Mucosa of descending colon (tissue), 3 donors: Measurements from ENCODE around the gene ENOX2. TPM values are rescaled to one million over a fixed set of nuclear protein-coding genes. Genes with fewer than 3 reads are reported as not detected.

Source experiments
- ATAC-seq: fragments of 200-7000 bp; cut with Tn5 transposase; one replicate; pipeline ENCODE4 v1.9.1; 2020; ENCODE audit warnings: mild to moderate bottlenecking, moderate library complexity
- DNase-seq, 3 donors: peaks; one replicate each; pipeline ENCODE4 v3.0.0-alpha.2; 2020
- H3K36me3 ChIP-seq: fragments of 200-600 bp; one replicate; pipeline ENCODE4 v1.8.0; 2021; ENCODE audit warnings: low read depth, mild to moderate bottlenecking
- H3K4me1 ChIP-seq: fragments of 200-600 bp; one replicate; pipeline ENCODE4 v1.8.0; 2021; ENCODE audit warnings: low read depth, mild to moderate bottlenecking
- H3K4me3 ChIP-seq: fragments of 200-600 bp; one replicate; pipeline ENCODE4 v1.8.0; 2021; ENCODE audit warnings: mild to moderate bottlenecking
- H3K9me3 ChIP-seq: fragments of 200-600 bp; one replicate; pipeline ENCODE4 v1.8.0; 2021; ENCODE audit warnings: mild to moderate bottlenecking
- intact Hi-C, 2 donors: fragments of 100-400 bp; cut with DNase I in 1 of 2; cut with micrococcal nuclease in 1 of 2; formaldehyde crosslinking; loops; one replicate each; pipeline versions ENCODE4 v1.11.0 to v1.11.1; 2022; cut with DNase I, micrococcal nuclease
- total RNA-seq, 3 donors: library from RNA; stranded (reverse); fragmentation: NEBNext Ultra II Directional in 2 of 3; extraction: Animal tissue kit (Norgen Biotek cat#: 25700) in 2 of 3; gene quantifications; one replicate each; pipeline versions ENCODE4 v1.2.1 to v1.2.4, GENCODE V29; 2021 to 2023
- TF ChIP-seq, protein P1 (sequence below): fragments of 200-600 bp; IDR thresholded peaks from one replicate; pipeline ENCODE4 v1.8.0; 2022; ENCODE audit warnings: antibody characterized with exemption, mild to moderate bottlenecking
- donor health status: DM: no; HTN: no; CAD: no; lungs with moderate emphysema.
- donor health status: DM: no; HTN: no; CAD: no.
- donor health status: DM: no; HTN: yes; CAD: no.

The ENOX2 gene
- total RNA-seq, 3 donors from 2014 or later, result 8.2 to 19.9 (median 11.5) TPM

DNA sequence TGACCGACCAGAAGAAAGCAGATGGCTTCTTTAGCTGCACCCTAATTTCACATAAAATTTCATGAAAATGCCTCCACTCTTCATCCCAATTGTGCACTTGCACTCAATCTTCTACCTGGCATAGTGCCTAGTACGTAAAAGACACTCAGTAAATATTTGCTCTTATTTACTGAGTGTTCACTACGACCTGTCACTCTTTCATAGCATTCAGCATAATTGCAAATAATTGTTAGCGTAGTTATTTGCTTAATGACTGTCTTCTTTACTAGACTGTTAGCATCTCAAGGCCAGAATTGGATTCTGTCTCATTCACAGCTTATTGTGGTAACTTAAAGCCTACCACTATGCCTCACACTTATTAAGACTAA lies 130.2 kb downstream of the ENOX2 start:
- TF ChIP-seq, protein P1, sequence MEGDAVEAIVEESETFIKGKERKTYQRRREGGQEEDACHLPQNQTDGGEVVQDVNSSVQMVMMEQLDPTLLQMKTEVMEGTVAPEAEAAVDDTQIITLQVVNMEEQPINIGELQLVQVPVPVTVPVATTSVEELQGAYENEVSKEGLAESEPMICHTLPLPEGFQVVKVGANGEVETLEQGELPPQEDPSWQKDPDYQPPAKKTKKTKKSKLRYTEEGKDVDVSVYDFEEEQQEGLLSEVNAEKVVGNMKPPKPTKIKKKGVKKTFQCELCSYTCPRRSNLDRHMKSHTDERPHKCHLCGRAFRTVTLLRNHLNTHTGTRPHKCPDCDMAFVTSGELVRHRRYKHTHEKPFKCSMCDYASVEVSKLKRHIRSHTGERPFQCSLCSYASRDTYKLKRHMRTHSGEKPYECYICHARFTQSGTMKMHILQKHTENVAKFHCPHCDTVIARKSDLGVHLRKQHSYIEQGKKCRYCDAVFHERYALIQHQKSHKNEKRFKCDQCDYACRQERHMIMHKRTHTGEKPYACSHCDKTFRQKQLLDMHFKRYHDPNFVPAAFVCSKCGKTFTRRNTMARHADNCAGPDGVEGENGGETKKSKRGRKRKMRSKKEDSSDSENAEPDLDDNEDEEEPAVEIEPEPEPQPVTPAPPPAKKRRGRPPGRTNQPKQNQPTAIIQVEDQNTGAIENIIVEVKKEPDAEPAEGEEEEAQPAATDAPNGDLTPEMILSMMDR, result no peak
- ATAC-seq (no peak), DNase-seq (no peak)
- Histone ChIP-seq H3K36me3 (no peaks in the 10 kb centered on the region), H3K9me3 (no peaks in the 10 kb centered on the region), H3K4me3 (no peak overlapping the region), H3K4me1 (no peaks in the 10 kb centered on the region)
- intact Hi-C loops, result no loop called here

DNA sequence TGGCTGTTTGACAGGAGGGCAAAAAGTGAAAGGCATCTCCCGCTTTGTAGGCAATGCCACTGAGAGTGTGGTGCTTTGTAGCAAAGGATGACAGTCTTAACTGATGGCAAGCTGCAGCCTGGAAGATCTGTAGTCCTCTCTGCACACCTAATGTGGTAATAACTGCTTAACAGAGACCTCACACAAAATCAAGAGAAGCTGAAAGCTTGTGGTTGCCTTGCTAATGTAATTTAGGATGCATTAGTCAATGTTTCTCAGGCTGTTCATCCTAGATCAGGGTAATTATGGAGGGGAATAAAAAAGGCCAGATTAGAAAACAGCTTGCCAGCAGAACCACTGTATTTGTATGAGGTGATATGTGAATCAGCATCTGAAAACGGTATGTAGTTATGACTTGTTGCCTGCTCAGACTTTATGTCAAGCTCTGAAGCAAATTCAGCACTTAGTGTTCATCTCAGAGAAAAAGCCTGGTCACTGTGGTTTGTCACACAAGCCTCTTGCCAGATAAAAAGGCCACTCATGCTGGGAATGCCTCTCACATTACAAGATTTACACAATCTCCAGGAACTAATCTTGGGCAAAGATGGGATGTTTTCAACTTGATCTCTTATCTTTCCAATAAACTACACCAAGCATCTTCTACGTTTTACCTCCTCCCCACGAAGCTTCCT lies 130.8 kb downstream of the ENOX2 start:
- H3K36me3 ChIP-seq, result no peaks in the 10 kb centered on the region
- TF ChIP-seq, protein P1, result no peak
- intact Hi-C loops, result no loop called here

DNA sequence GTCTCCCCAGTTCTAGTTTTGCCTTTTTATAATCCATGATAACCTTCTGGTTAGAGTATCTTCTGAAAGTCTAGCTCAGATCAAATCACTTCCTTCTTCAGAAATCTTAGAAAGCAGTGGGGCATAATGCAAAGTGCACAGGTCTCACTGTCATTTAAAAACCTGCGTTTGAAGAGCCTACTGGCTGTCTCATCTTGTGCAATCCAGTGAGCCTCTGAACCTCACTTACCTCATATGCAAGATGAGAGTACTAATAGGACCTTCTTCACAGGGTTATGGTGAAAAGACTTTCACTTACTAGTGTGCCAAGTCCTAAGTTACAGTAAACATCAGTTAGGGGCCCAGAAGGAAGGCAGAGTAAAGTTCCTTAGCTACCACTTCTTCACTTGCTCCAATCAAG lies 131.4 kb downstream of the ENOX2 start:
- TF ChIP-seq, protein P1, result no peak
- Histone ChIP-seq H3K36me3 (no peaks in the 10 kb centered on the region), H3K4me3 (no peak overlapping the region), H3K4me1 (no peaks in the 10 kb centered on the region), H3K9me3 (no peaks in the 10 kb centered on the region)
- ATAC-seq (no peak), DNase-seq (no peak)
- intact Hi-C loops, result no loop called here

More for the DNA sequence above, 130.8 kb downstream of the ENOX2 start:
- no peaks in the 10 kb centered on the region for H3K9me3 ChIP-seq
- ATAC-seq (no peak), DNase-seq (no peak)
- no peaks in the 10 kb centered on the region for H3K4me1 ChIP-seq
- no peak overlapping the region for H3K4me3 ChIP-seq

DNA sequence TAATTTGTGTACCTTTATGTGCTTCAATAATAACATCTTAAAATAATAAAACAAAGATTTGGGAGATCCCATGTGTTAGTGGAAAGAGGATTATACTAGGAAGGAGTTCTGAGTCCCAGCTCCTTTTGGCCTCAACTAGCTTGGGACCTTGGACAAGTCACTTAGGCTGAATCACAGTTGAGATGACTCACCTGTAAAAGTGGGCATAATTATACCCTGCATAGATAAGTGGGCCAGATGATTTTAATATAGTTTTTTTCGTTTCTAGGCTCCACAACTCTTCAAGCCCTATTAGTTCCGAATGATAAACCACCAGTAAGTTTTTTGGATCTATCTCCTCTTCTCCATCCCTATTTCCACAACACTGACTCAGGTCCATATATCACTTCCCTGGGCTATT lies 131.8 kb downstream of the ENOX2 start:
- ATAC-seq, result no peak
- H3K4me3 ChIP-seq, result no peak overlapping the region
- DNase-seq, result no peak
- TF ChIP-seq, protein P1, result no peak
- H3K36me3 ChIP-seq, result no peaks in the 10 kb centered on the region
- no peaks in the 10 kb centered on the region for H3K4me1 ChIP-seq
- intact Hi-C loops, result no loop called here
- H3K9me3 ChIP-seq, result no peaks in the 10 kb centered on the region

DNA sequence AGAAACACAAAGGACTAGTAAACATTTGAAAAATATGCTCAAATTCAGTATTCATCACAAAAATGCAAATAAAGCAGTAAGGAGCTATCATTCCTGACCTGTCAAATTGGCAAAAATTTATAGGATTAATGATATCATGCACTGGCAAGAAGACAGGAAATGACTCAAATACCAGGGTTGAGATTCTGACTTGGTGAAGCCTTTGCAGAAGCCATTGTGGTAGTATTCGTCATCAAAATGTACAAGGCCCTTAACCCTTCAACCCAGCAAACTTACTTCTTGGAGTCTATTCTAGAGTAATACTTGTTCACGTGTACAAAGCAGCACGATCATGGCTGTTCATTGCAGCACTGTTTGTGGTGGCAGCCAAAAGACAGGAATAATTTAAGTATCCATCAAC lies 132.4 kb downstream of the ENOX2 start:
- H3K4me1 ChIP-seq, result no peaks in the 10 kb centered on the region
- H3K9me3 ChIP-seq, result no peaks in the 10 kb centered on the region
- no peak overlapping the region for H3K4me3 ChIP-seq
- H3K36me3 ChIP-seq, result no peaks in the 10 kb centered on the region
- intact Hi-C loops, result no loop called here
- TF ChIP-seq, protein P1, result no peak
- ATAC-seq (no peak), DNase-seq (no peak)

DNA sequence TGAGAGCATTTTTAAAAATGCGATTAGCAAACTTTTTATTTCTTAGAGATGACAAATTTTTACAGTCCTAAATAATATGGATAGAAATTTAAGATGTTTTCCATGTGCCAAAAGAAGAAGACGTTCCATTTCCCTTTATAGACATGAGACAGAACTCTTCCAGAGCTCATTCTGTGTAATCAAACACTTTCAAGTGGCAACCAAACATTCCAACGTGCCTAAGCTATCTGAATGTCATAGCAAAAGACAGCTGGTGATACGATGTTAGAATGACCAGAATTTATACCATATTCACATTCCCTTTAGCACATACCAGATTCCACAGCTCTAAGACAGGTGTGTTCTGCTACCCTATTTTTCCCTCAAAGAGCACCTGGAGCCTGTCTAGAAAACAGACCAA lies 133.2 kb downstream of the ENOX2 start:
- TF ChIP-seq, protein P1, result no peak
- intact Hi-C loops, result no loop called here
- ATAC-seq, result no peak
- Histone ChIP-seq H3K4me1 (no peaks in the 10 kb centered on the region), H3K4me3 (no peak overlapping the region), H3K9me3 (no peaks in the 10 kb centered on the region), H3K36me3 (no peaks in the 10 kb centered on the region)
- no peak for DNase-seq
